Endothelial cell of umbilical vein (primary cell): ENCODE results near the gene SMG1. TPM values are rescaled to one million over a fixed set of nuclear protein-coding genes. Genes with fewer than 3 reads are reported as not detected.

ENCODE experiments used
- BruUV-seq: library from RNA; stranded (reverse); fragments of 400-500 nt; replicated peaks from 2 replicates; lab custom pipeline; 2021; lab: Mats Ljungman, UMichigan
- CTCF ChIA-PET: fragments of 300-600, 350-600 bp; sonication (Branson Sonifier 250); formaldehyde crosslinking; loops from one replicate; lab custom pipeline; 2021; ENCODE audit warnings: antibody characterized with exemption, inconsistent platforms; lab: Charles Lee
- POLR2A ChIA-PET: fragments of 300-600, 350-600 bp; sonication (Branson Sonifier 250); formaldehyde crosslinking; loops from one replicate; lab custom pipeline; 2021; ENCODE audit warnings: antibody characterized with exemption, inconsistent platforms; lab: Charles Lee
- DNase-seq: peaks from one replicate; pipeline ENCODE4 v3.0.0-alpha.2; 2011; ENCODE audit warnings: low read depth, low spot score
- FAIRE-seq: peaks from 2 replicates; lab custom pipeline; 2011; peaks lifted over from hg19 to GRCh38; lab: Jason Lieb, UNC
- H2AFZ ChIP-seq: 2 replicates; pipeline ENCODE4 v1.6.0; 2012; ENCODE audit warnings: low read depth, low read length, control low read depth, inconsistent platforms
- H3K27ac ChIP-seq: 2 replicates; pipeline ENCODE4 v1.5.1; 2011; ENCODE audit warnings: low read depth, mild to moderate bottlenecking, control low read depth, low read length, moderate library complexity; ENCODE audit not compliant: insufficient read depth
- H3K27me3 ChIP-seq, 2 experiments: 2 replicates each; pipeline versions ENCODE4 v1.6.0 to v1.6.1; 2011; ENCODE audit warnings: low read length in 2 of 2, mixed read lengths in 1 of 2; ENCODE audit not compliant: control insufficient read depth in 2 of 2, insufficient read depth in 2 of 2
- H3K36me3 ChIP-seq, 2 experiments: 2 replicates in 1 of 2; 3 replicates in 1 of 2; pipeline ENCODE4 v1.5.1; 2011; ENCODE audit warnings: low read length in 2 of 2, mild to moderate bottlenecking in 1 of 2, moderate library complexity in 1 of 2; ENCODE audit not compliant: control insufficient read depth in 2 of 2, insufficient read depth in 2 of 2; ENCODE audit errors: extremely low read depth in 1 of 2
- H3K4me1 ChIP-seq: 3 replicates; pipeline ENCODE4 v1.5.1; 2011; ENCODE audit warnings: mild to moderate bottlenecking, low read length; ENCODE audit not compliant: control insufficient read depth, insufficient read depth; ENCODE audit errors: extremely low read depth
- H3K4me2 ChIP-seq: 2 replicates; pipeline ENCODE4 v1.6.1; 2011; ENCODE audit warnings: low read length, control low read depth, mixed read lengths; ENCODE audit not compliant: insufficient read depth
- H3K4me3 ChIP-seq, 3 experiments: fragments of 200-600 bp in 1 of 3; sonication (generic), shearing (Covaris generic) in 1 of 3; replicated peaks in 1 of 3; 2 replicates each; pipeline ENCODE4 v1.5.1; 2011 to 2016; ENCODE audit warnings: control low read depth in 3 of 3, low read length in 3 of 3, mild to moderate bottlenecking in 2 of 3, inconsistent platforms in 1 of 3, low read depth in 1 of 3, moderate library complexity in 1 of 3; ENCODE audit not compliant: insufficient read depth in 1 of 3
- H3K79me2 ChIP-seq: 2 replicates; pipeline ENCODE4 v1.6.0; 2012; ENCODE audit warnings: low read length, inconsistent platforms; ENCODE audit not compliant: control insufficient read depth, insufficient read depth
- H3K9ac ChIP-seq: replicated peaks from 2 replicates; pipeline ENCODE3; 2011; ENCODE audit warnings: low read length, control low read depth; ENCODE audit not compliant: insufficient read depth; ENCODE audit errors: extremely low read depth
- H3K9me1 ChIP-seq: replicated peaks from 3 replicates; pipeline ENCODE4 v1.6.0; 2011; ENCODE audit warnings: mild to moderate bottlenecking, low read length; ENCODE audit not compliant: control insufficient read depth, insufficient read depth; ENCODE audit errors: extremely low read depth
- H3K9me3 ChIP-seq: replicated peaks from 2 replicates; pipeline ENCODE4 v1.5.1; 2012; ENCODE audit warnings: low read length, inconsistent platforms; ENCODE audit not compliant: control insufficient read depth, insufficient read depth
- H4K20me1 ChIP-seq: replicated peaks from 2 replicates; pipeline ENCODE3; 2011; ENCODE audit warnings: mild to moderate bottlenecking, low read length; ENCODE audit not compliant: control insufficient read depth, insufficient read depth; ENCODE audit errors: extremely low read depth
- EZH2 ChIP-seq: IDR thresholded peaks from 2 replicates; pipeline ENCODE4 v1.6.1; 2012; ENCODE audit warnings: borderline replicate concordance, low read depth, mild to moderate bottlenecking, moderate library complexity, low read length, inconsistent platforms; ENCODE audit not compliant: severe bottlenecking
- FOS ChIP-seq: IDR thresholded peaks from 2 replicates; pipeline ENCODE4 v1.6.1; 2011; ENCODE audit warnings: mild to moderate bottlenecking, low read length, moderate library complexity, borderline replicate concordance; ENCODE audit not compliant: insufficient read depth
- GATA2 ChIP-seq: IDR thresholded peaks from 2 replicates; pipeline ENCODE4 v1.7.0; 2011; ENCODE audit warnings: low read depth, mild to moderate bottlenecking, moderate library complexity, mixed read lengths, low read length; ENCODE audit not compliant: insufficient read length, insufficient read depth
- JUN ChIP-seq: IDR thresholded peaks from 2 replicates; pipeline ENCODE4 v1.6.1; 2011; ENCODE audit warnings: borderline replicate concordance, low read depth; ENCODE audit not compliant: insufficient read length, insufficient read depth
- MAX ChIP-seq: IDR thresholded peaks from 2 replicates; pipeline ENCODE4 v1.6.1; 2011; ENCODE audit not compliant: insufficient read depth, insufficient read length
- MYC ChIP-seq: IDR thresholded peaks from one replicate; pipeline ENCODE4 v1.6.1; 2011; ENCODE audit warnings: mild to moderate bottlenecking, low read depth, low read length
- POLR2A ChIP-seq: IDR thresholded peaks from 2 replicates; pipeline ENCODE4 v1.6.1; 2012; ENCODE audit warnings: low read depth, mild to moderate bottlenecking, control low read depth, low read length
- POLR2AphosphoS5 ChIP-seq: IDR thresholded peaks from 2 replicates; pipeline ENCODE4 v1.6.1; 2012; ENCODE audit warnings: low read depth, mild to moderate bottlenecking, control low read depth, low read length, moderate library complexity; ENCODE audit not compliant: insufficient read depth
- dilution Hi-C: fragments of 300-500 bp; cut with MboI; formaldehyde crosslinking; loops from one replicate; pipeline ENCODE4 v1.15.0; 2019; ENCODE audit warnings: low sequenced_read_pairs; ENCODE audit not compliant: extremely low pct_ligation_motif_present
- intact Hi-C: fragments of 100-400 bp; cut with micrococcal nuclease; formaldehyde crosslinking; loops from one replicate; pipeline ENCODE4 v1.10.0; 2022
- polyA plus RNA-seq, 4 experiments: library from polyadenylated mRNA; depleted of rRNA in 3 of 4; stranded (reverse) in 3 of 4; unstranded in 1 of 4; fragments of >200 nt; gene quantifications; 2 replicates each; pipeline versions ENCODE4 v1.2.1 to v1.2.3, GENCODE V29; 2011 to 2012; ENCODE audit warnings: missing spikeins in 1 of 4
- total RNA-seq: library from RNA; stranded (reverse); gene quantifications from 2 replicates; pipeline ENCODE4 v1.2.3, GENCODE V29; 2021
- TF ChIP-seq, protein P1 (sequence below), 2 donors: IDR thresholded peaks; 1 replicate in 1 of 2; 2 replicates in 1 of 2; pipeline ENCODE4 v1.5.1; 2011; ENCODE audit warnings: low read length in 2 of 2, mild to moderate bottlenecking in 2 of 2, moderate library complexity in 2 of 2, control low read depth in 1 of 2, inconsistent platforms in 1 of 2, low read depth in 1 of 2; ENCODE audit not compliant: insufficient read depth in 1 of 2; ENCODE audit errors: extremely low read depth in 1 of 2

Gene SMG1
- total and polyA plus RNA-seq, 2 donors (not counting 3 experiments of a cell fraction or from before 2014, with no cell fraction given), result 14.0 to 90.8 TPM

GRCh38 chr16:18827890-18828289 lies 98.3 kb downstream of the SMG1 start:
- Histone ChIP-seq H3K9me3 (no peaks in the 10 kb centered on the region), H3K27me3 (no peaks in the 10 kb centered on the region), H3K4me3 (no peak overlapping the region), H4K20me1 (no peaks in the 10 kb centered on the region), H3K4me1 (no peaks in the 10 kb centered on the region), H3K4me2 (no peak overlapping the region), H3K79me2 (no peaks in the 10 kb centered on the region), H3K9me1 (no peaks in the 10 kb centered on the region), H3K9ac (no peak overlapping the region), H3K27ac (no peak overlapping the region), H2AFZ (no peak overlapping the region), H3K36me3 (peaks cover 13 to 34% of the 10 kb centered on the region in 2 experiments)
- ChIA-PET POLR2A (no interaction called here), CTCF (interaction anchor here (0.6 to 1.4 kb wide), 2 partner anchors 8 to 26 kb away, joined by 3 to 5 read pairs; partner anchors contain the start of gene ARL6IP1)
- DNase-seq (no peak), FAIRE-seq (no peak)
- no TSS peak for BruUV-seq
- intact Hi-C loops, result no loop called here
- dilution Hi-C loops, result no loop called here
- no peak for TF ChIP-seq FOS
- TF ChIP-seq, protein P1, sequence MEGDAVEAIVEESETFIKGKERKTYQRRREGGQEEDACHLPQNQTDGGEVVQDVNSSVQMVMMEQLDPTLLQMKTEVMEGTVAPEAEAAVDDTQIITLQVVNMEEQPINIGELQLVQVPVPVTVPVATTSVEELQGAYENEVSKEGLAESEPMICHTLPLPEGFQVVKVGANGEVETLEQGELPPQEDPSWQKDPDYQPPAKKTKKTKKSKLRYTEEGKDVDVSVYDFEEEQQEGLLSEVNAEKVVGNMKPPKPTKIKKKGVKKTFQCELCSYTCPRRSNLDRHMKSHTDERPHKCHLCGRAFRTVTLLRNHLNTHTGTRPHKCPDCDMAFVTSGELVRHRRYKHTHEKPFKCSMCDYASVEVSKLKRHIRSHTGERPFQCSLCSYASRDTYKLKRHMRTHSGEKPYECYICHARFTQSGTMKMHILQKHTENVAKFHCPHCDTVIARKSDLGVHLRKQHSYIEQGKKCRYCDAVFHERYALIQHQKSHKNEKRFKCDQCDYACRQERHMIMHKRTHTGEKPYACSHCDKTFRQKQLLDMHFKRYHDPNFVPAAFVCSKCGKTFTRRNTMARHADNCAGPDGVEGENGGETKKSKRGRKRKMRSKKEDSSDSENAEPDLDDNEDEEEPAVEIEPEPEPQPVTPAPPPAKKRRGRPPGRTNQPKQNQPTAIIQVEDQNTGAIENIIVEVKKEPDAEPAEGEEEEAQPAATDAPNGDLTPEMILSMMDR (IDR thresholded peaks at IDR 0.05; ENCODE audit: extremely low read depth in 1 of 2, insufficient read depth in 1 of 2, low read depth in 1 of 2, low read length in 2 of 2), result no peak
- no peak for TF ChIP-seq EZH2
- TF ChIP-seq POLR2AphosphoS5, result no peak
- TF ChIP-seq GATA2, result no peak
- TF ChIP-seq MYC, result no peak
- TF ChIP-seq POLR2A, result no peak
- no peak for TF ChIP-seq JUN
- TF ChIP-seq MAX, result no peak
